Endothelial cell (in vitro differentiated cells): ENCODE data around the gene ATP2A3. TPM values are rescaled to one million over a fixed set of nuclear protein-coding genes. Genes with fewer than 3 reads are reported as not detected.

ENCODE experiments used
- DNase-seq: peaks from one replicate; pipeline ENCODE4 v3.0.0; 2021; ENCODE audit warnings: low spot score
- H3K27ac Mint-ChIP-seq: one replicate; pipeline ENCODE4 v1.8.0; 2021; ENCODE audit warnings: mixed read lengths, inconsistent platforms; ENCODE audit not compliant: unreplicated experiment
- H3K27me3 Mint-ChIP-seq: one replicate; pipeline ENCODE4 v1.8.0; 2021; ENCODE audit warnings: mild to moderate bottlenecking, moderate library complexity, mixed read lengths, inconsistent platforms; ENCODE audit not compliant: unreplicated experiment
- H3K36me3 Mint-ChIP-seq: one replicate; pipeline ENCODE4 v1.8.0; 2021; ENCODE audit warnings: mild to moderate bottlenecking, low read depth, mixed read lengths, inconsistent platforms; ENCODE audit not compliant: unreplicated experiment
- H3K4me1 Mint-ChIP-seq: one replicate; pipeline ENCODE4 v1.8.0; 2021; ENCODE audit warnings: mild to moderate bottlenecking, mixed read lengths, inconsistent platforms; ENCODE audit not compliant: unreplicated experiment
- H3K4me3 Mint-ChIP-seq: one replicate; pipeline ENCODE4 v1.8.0; 2021; ENCODE audit warnings: mild to moderate bottlenecking, mixed read lengths, inconsistent platforms; ENCODE audit not compliant: unreplicated experiment
- H3K9me3 Mint-ChIP-seq: one replicate; pipeline ENCODE4 v1.8.0; 2021; ENCODE audit warnings: mixed read lengths, inconsistent platforms; ENCODE audit not compliant: unreplicated experiment
- total RNA-seq: library from RNA; stranded (reverse); fragmentation: NEBNext Ultra II Directional; extraction: Animal tissue kit (Norgen Biotek cat#: 25700); gene quantifications from one replicate; pipeline ENCODE4 v1.2.1, GENCODE V29; 2021; ENCODE audit not compliant: unreplicated experiment
- TF ChIP-seq, protein P1 (sequence below): fragments of 200-600 bp; sonication (generic); IDR thresholded peaks from one replicate; pipeline ENCODE4 v1.5.0; 2021; ENCODE audit warnings: antibody characterized with exemption; ENCODE audit not compliant: unreplicated experiment

ATP2A3 gene
- total RNA-seq, 1 donor from 2014 or later, result 116 TPM

DNA sequence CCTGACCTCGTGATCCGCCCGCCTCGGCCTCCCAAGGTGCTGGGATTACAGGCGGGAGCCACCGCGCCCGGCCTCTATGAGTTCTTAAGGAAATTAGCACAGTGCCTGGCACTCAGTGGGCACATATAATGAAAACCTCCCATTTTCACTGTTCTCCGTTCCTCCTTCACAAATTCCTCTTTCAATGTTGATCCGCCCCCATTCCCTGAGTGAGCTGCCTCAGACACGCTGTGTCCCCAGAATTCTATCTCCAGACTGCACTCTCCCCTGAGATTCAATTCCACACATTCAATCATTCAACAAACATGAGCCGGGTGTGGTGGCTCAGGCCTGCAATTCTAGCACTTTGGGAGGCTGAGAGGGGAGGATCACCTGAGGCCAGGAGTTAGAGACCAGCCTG lies 55.0 kb downstream of the ATP2A3 start:
- Mint-ChIP-seq H3K27ac (no peak overlapping the region), H3K36me3 (no peaks in the 10 kb centered on the region), H3K4me1 (no peaks in the 10 kb centered on the region), H3K27me3 (peaks cover 5% of the 10 kb centered on the region), H3K9me3 (no peaks in the 10 kb centered on the region), H3K4me3 (peak overlapping the region; percentile 66)
- TF ChIP-seq, protein P1, sequence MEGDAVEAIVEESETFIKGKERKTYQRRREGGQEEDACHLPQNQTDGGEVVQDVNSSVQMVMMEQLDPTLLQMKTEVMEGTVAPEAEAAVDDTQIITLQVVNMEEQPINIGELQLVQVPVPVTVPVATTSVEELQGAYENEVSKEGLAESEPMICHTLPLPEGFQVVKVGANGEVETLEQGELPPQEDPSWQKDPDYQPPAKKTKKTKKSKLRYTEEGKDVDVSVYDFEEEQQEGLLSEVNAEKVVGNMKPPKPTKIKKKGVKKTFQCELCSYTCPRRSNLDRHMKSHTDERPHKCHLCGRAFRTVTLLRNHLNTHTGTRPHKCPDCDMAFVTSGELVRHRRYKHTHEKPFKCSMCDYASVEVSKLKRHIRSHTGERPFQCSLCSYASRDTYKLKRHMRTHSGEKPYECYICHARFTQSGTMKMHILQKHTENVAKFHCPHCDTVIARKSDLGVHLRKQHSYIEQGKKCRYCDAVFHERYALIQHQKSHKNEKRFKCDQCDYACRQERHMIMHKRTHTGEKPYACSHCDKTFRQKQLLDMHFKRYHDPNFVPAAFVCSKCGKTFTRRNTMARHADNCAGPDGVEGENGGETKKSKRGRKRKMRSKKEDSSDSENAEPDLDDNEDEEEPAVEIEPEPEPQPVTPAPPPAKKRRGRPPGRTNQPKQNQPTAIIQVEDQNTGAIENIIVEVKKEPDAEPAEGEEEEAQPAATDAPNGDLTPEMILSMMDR, result no peak
- DNase-seq, result no peak

DNA sequence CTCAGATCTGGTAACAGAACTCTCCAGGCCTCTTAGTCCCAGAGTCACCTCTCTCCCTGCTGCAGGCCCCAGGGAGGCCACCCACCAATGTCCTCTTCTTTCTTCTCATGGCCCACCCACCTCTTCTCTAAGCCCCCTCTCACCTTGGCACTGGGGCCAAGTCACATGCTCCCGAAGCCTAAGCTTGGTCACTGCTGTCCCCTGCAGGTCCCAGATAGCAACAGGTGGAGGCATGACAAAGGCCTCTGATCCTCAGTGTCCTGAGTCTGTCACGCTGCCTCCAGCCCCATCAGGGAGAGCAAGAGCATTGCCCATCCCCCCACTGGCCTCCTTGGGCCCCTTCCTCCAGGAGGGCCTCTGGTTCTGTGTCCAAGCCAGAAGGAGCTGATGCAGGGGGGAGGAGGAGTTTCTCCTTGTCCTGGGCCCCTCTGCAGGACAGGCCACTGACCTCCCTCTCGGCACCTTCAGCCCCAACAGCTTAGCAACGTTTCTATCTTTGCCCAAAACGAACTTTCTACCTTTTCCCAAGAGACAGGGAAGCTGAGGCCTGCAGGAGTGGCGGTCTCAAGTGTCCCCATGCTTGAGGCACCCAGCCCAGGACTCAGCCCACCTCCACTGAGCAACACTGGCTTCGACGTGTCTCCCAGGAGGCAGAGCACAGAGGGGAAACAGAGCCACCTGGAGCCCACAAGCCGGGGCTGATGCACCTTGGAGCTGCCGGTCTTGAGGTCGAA lies 56.6 kb downstream of the ATP2A3 start:
- H3K9me3 Mint-ChIP-seq, result no peaks in the 10 kb centered on the region
- DNase-seq, result no peak
- no peaks in the 10 kb centered on the region for H3K36me3 Mint-ChIP-seq
- H3K27me3 Mint-ChIP-seq, result peaks cover 4% of the 10 kb centered on the region
- TF ChIP-seq, protein P1, result no peak
- H3K4me1 Mint-ChIP-seq, result no peaks in the 10 kb centered on the region
- no peak overlapping the region for H3K27ac Mint-ChIP-seq
- H3K4me3 Mint-ChIP-seq, result no peak overlapping the region

DNA sequence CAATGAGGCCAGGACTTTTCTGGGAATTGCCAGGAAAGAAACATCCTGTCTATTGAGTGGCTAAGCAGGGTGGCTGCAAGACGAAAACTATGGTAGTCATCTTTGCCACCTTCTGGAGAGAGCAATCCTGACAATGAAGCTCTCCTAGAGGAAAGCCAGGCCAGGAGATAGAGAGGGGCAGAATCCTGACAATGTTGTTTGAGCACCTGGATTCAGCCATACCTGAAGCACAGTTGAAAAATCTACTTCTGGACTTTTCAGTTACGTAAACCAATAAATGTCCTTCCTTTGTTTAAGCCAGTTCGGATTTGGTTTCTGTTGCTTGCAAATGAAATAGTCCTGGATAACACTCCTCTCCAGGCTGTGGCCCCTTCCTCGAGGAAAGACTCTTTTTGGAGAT lies 57.4 kb downstream of the ATP2A3 start:
- H3K36me3 Mint-ChIP-seq, result no peaks in the 10 kb centered on the region
- no peak overlapping the region for H3K27ac Mint-ChIP-seq
- TF ChIP-seq, protein P1, result no peak
- H3K4me1 Mint-ChIP-seq, result no peaks in the 10 kb centered on the region
- H3K4me3 Mint-ChIP-seq, result no peak overlapping the region
- DNase-seq, result no peak
- no peaks in the 10 kb centered on the region for H3K9me3 Mint-ChIP-seq
- H3K27me3 Mint-ChIP-seq, result peaks cover 2% of the 10 kb centered on the region

DNA sequence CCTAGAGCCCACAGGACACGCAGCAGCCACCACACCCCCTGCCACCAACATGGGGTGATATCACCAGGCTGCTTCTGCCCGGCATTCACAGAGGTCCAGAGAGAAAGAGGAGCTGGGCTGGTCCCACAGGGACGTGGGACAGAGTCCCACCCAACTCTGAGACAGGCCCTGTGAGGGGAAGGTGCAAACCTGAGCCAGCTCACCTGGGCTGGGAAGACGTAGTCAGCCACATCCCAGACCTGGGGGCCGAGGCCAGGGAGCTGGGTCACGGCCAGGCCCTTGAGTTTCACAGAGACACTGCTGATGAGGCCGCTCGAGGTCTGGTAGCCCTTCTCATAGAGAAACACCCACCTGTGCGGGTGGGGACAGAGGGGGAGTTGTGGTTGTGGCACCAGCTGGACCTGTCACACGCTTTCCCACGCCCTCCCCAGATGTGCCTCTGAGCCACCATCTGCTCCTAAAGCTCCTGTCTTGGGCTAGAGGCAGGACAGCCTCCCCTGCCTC lies 59.2 kb downstream of the ATP2A3 start:
- no peak for DNase-seq
- Mint-ChIP-seq H3K4me3 (no peak overlapping the region), H3K27ac (no peak overlapping the region), H3K4me1 (no peaks in the 10 kb centered on the region), H3K9me3 (no peaks in the 10 kb centered on the region), H3K27me3 (peaks cover 2% of the 10 kb centered on the region), H3K36me3 (no peaks in the 10 kb centered on the region)
- TF ChIP-seq, protein P1, result no peak

DNA sequence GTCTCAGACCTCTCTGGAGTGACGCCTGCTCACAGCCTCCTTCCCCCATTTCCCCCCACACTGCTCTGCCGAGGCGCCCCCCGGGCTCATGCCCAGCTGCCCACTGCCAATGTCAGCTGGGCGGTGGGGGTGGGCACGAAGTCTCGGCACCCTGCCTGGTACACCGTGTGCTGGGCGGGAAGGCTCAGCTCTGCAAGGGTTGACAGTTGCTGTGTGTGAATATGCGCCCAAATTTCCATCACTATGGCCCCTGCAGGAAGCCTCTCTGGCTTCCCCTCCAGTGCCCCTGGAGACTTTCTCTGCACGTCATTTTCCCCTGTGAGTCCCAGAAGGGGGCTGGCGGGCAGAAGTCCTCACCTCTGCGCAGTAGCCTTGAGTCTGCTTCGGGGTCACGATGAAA lies 59.7 kb downstream of the ATP2A3 start:
- no peak for DNase-seq
- H3K4me1 Mint-ChIP-seq, result no peaks in the 10 kb centered on the region
- TF ChIP-seq, protein P1, result no peak
- no peaks in the 10 kb centered on the region for H3K36me3 Mint-ChIP-seq
- H3K27ac Mint-ChIP-seq, result no peak overlapping the region
- no peaks in the 10 kb centered on the region for H3K9me3 Mint-ChIP-seq
- H3K4me3 Mint-ChIP-seq, result no peak overlapping the region
- H3K27me3 Mint-ChIP-seq, result peaks cover 2% of the 10 kb centered on the region
